Measurements from ENCODE around the gene CASP10.

CASP10 gene

GRCh38 chr2:201273330-201273983, 90.5 kb downstream of the CASP10 start:
- H2BK5ac ChIP-seq (ENCODE audit: low read depth, low read length, poor library complexity, severe bottlenecking): no peak overlapping the region
- no peak overlapping the region for H2AFZ ChIP-seq (ENCODE audit: low read depth, low read length)
- no peaks in the 10 kb centered on the region for H3K27me3 ChIP-seq (ENCODE audit: control insufficient read depth in 1 of 2, insufficient read depth in 1 of 2, low read length in 2 of 2)
- no peak overlapping the region for H3K9ac ChIP-seq (ENCODE audit: low read length)
- no peak overlapping the region for H2BK12ac ChIP-seq (ENCODE audit: low read length in 2 of 2)
- no peak overlapping the region for H3K18ac ChIP-seq (ENCODE audit: low read depth in 1 of 2, low read length in 2 of 2)
- no peak overlapping the region for H3K14ac ChIP-seq (ENCODE audit: low read length in 2 of 2)
- DNase-seq: no peak
- no peak overlapping the region for H3K4me2 ChIP-seq (ENCODE audit: low read length, poor library complexity, severe bottlenecking)
- no peak overlapping the region for H2BK15ac ChIP-seq (ENCODE audit: low read depth, poor library complexity, severe bottlenecking)
- no peak overlapping the region for H3K4me3 ChIP-seq (ENCODE audit: insufficient read depth in 1 of 2, low read depth in 1 of 2, low read length in 2 of 2)
- 93% methylated on average over 8 of the region's 9 CpGs for WGBS
- H3K23ac ChIP-seq (ENCODE audit: low read length in 2 of 2): no peak overlapping the region
- no peaks in the 10 kb centered on the region for H3K4me1 ChIP-seq (ENCODE audit: control insufficient read depth, insufficient read depth, low read depth, low read length)
- no peak overlapping the region for H3K27ac ChIP-seq (ENCODE audit: low read length, poor library complexity, severe bottlenecking)
- H2AK5ac ChIP-seq (ENCODE audit: low read length, severe bottlenecking): no peak overlapping the region
- H4K91ac ChIP-seq (ENCODE audit: low read length): no peak overlapping the region
- no peaks in the 10 kb centered on the region for H3K9me3 ChIP-seq (ENCODE audit: control insufficient read depth, low read length)
- no peak overlapping the region for H4K8ac ChIP-seq (ENCODE audit: low read length)
- no peak overlapping the region for H2BK120ac ChIP-seq (ENCODE audit: low read depth, low read length)
- H3K79me1 ChIP-seq (replicated peaks; ENCODE audit: low read length, poor library complexity, severe bottlenecking): peaks cover 14% of the 10 kb centered on the region
- peaks cover 24 to 87% of the 10 kb centered on the region in 2 experiments for H3K36me3 ChIP-seq (ENCODE audit: control insufficient read depth in 1 of 2, insufficient read depth in 2 of 2, low read depth in 1 of 2, low read length in 2 of 2)
- no peak overlapping the region for H3K4ac ChIP-seq (ENCODE audit: low read depth in 1 of 2, low read length in 2 of 2)

- Histone ChIP-seq H2BK15ac (ENCODE audit: low read depth, poor library complexity, severe bottlenecking) (no peak overlapping the region), H4K8ac (ENCODE audit: low read length) (no peak overlapping the region), H3K4me2 (ENCODE audit: low read length, poor library complexity, severe bottlenecking) (no peak overlapping the region), H3K4me1 (ENCODE audit: control insufficient read depth, insufficient read depth, low read depth, low read length) (no peaks in the 10 kb centered on the region), H2BK12ac (ENCODE audit: low read length in 2 of 2) (no peak overlapping the region), H2AFZ (ENCODE audit: low read depth, low read length) (no peak overlapping the region), H4K91ac (ENCODE audit: low read length) (no peak overlapping the region), H3K14ac (ENCODE audit: low read length in 2 of 2) (no peak overlapping the region), H3K4me3 (ENCODE audit: insufficient read depth in 1 of 2, low read depth in 1 of 2, low read length in 2 of 2) (no peak overlapping the region), H3K27ac (ENCODE audit: low read length, poor library complexity, severe bottlenecking) (no peak overlapping the region), H3K9me3 (ENCODE audit: control insufficient read depth, low read length) (no peaks in the 10 kb centered on the region), H3K9ac (ENCODE audit: low read length) (no peak overlapping the region), H3K27me3 (ENCODE audit: control insufficient read depth in 1 of 2, insufficient read depth in 1 of 2, low read length in 2 of 2) (no peaks in the 10 kb centered on the region), H3K79me1 (replicated peaks; ENCODE audit: low read length, poor library complexity, severe bottlenecking) (peaks cover 7% of the 10 kb centered on the region), H2AK5ac (ENCODE audit: low read length, severe bottlenecking) (no peak overlapping the region), H3K4ac (ENCODE audit: low read depth in 1 of 2, low read length in 2 of 2) (no peak overlapping the region), H3K18ac (ENCODE audit: low read depth in 1 of 2, low read length in 2 of 2) (no peak overlapping the region), H3K23ac (ENCODE audit: low read length in 2 of 2) (no peak overlapping the region), H3K36me3 (ENCODE audit: control insufficient read depth in 1 of 2, insufficient read depth in 2 of 2, low read depth in 1 of 2, low read length in 2 of 2) (peaks cover 20 to 84% of the 10 kb centered on the region in 2 experiments), H2BK5ac (ENCODE audit: low read depth, low read length, poor library complexity, severe bottlenecking) (no peak overlapping the region), H2BK120ac (ENCODE audit: low read depth, low read length) (no peak overlapping the region)
- no peak for DNase-seq
- WGBS: 96% methylated on average over 2 of the region's 2 CpGs
Measured at GRCh38 chr2:201275069-201275468, 92.1 kb downstream of the CASP10 start.

GRCh38 chr2:201275990-201276389, 93.0 kb downstream of the CASP10 start:
- Histone ChIP-seq H3K14ac (ENCODE audit: low read length in 2 of 2) (no peak overlapping the region), H3K4me2 (ENCODE audit: low read length, poor library complexity, severe bottlenecking) (no peak overlapping the region), H3K36me3 (ENCODE audit: control insufficient read depth in 1 of 2, insufficient read depth in 2 of 2, low read depth in 1 of 2, low read length in 2 of 2) (peaks cover 15 to 76% of the 10 kb centered on the region in 2 experiments), H3K23ac (ENCODE audit: low read length in 2 of 2) (no peak overlapping the region), H3K4me3 (ENCODE audit: insufficient read depth in 1 of 2, low read depth in 1 of 2, low read length in 2 of 2) (no peak overlapping the region), H3K4me1 (ENCODE audit: control insufficient read depth, insufficient read depth, low read depth, low read length) (no peaks in the 10 kb centered on the region), H2BK12ac (ENCODE audit: low read length in 2 of 2) (no peak overlapping the region), H2AFZ (ENCODE audit: low read depth, low read length) (no peak overlapping the region), H3K9ac (ENCODE audit: low read length) (no peak overlapping the region), H2AK5ac (ENCODE audit: low read length, severe bottlenecking) (no peak overlapping the region), H3K27ac (ENCODE audit: low read length, poor library complexity, severe bottlenecking) (no peak overlapping the region), H3K18ac (ENCODE audit: low read depth in 1 of 2, low read length in 2 of 2) (no peak overlapping the region), H4K8ac (ENCODE audit: low read length) (no peak overlapping the region), H3K79me1 (replicated peaks; ENCODE audit: low read length, poor library complexity, severe bottlenecking) (peaks cover 7% of the 10 kb centered on the region), H4K91ac (ENCODE audit: low read length) (no peak overlapping the region), H3K4ac (ENCODE audit: low read depth in 1 of 2, low read length in 2 of 2) (no peak overlapping the region), H2BK120ac (ENCODE audit: low read depth, low read length) (no peak overlapping the region), H2BK5ac (ENCODE audit: low read depth, low read length, poor library complexity, severe bottlenecking) (no peak overlapping the region), H3K27me3 (ENCODE audit: control insufficient read depth in 1 of 2, insufficient read depth in 1 of 2, low read length in 2 of 2) (no peaks in the 10 kb centered on the region), H2BK15ac (ENCODE audit: low read depth, poor library complexity, severe bottlenecking) (no peak overlapping the region), H3K9me3 (ENCODE audit: control insufficient read depth, low read length) (no peaks in the 10 kb centered on the region)
- 79% methylated on average over 5 of the region's 5 CpGs for WGBS
- no peak for DNase-seq

- 97% methylated on average over 5 of the region's 6 CpGs for WGBS
- no peak overlapping the region for H3K27ac ChIP-seq (ENCODE audit: low read length, poor library complexity, severe bottlenecking)
- no peak overlapping the region for H3K23ac ChIP-seq (ENCODE audit: low read length in 2 of 2)
- no peak for DNase-seq
- no peak overlapping the region for H3K18ac ChIP-seq (ENCODE audit: low read depth in 1 of 2, low read length in 2 of 2)
- no peak overlapping the region for H3K9ac ChIP-seq (ENCODE audit: low read length)
- H2BK12ac ChIP-seq (ENCODE audit: low read length in 2 of 2): no peak overlapping the region
- no peaks in the 10 kb centered on the region for H3K9me3 ChIP-seq (ENCODE audit: control insufficient read depth, low read length)
- no peak overlapping the region for H3K4me3 ChIP-seq (ENCODE audit: insufficient read depth in 1 of 2, low read depth in 1 of 2, low read length in 2 of 2)
- H2BK5ac ChIP-seq (ENCODE audit: low read depth, low read length, poor library complexity, severe bottlenecking): no peak overlapping the region
- no peak overlapping the region for H2BK120ac ChIP-seq (ENCODE audit: low read depth, low read length)
- no peak overlapping the region for H4K91ac ChIP-seq (ENCODE audit: low read length)
- H3K14ac ChIP-seq (ENCODE audit: low read length in 2 of 2): no peak overlapping the region
- H3K4ac ChIP-seq (ENCODE audit: low read depth in 1 of 2, low read length in 2 of 2): no peak overlapping the region
- H2AFZ ChIP-seq (ENCODE audit: low read depth, low read length): no peak overlapping the region
- no peaks in the 10 kb centered on the region for H3K4me1 ChIP-seq (ENCODE audit: control insufficient read depth, insufficient read depth, low read depth, low read length)
- H3K27me3 ChIP-seq (ENCODE audit: control insufficient read depth in 1 of 2, insufficient read depth in 1 of 2, low read length in 2 of 2): no peaks in the 10 kb centered on the region
- peaks cover 7% of the 10 kb centered on the region for H3K79me1 ChIP-seq (replicated peaks; ENCODE audit: low read length, poor library complexity, severe bottlenecking)
- H3K4me2 ChIP-seq (ENCODE audit: low read length, poor library complexity, severe bottlenecking): no peak overlapping the region
- no peak overlapping the region for H4K8ac ChIP-seq (ENCODE audit: low read length)
- H2BK15ac ChIP-seq (ENCODE audit: low read depth, poor library complexity, severe bottlenecking): no peak overlapping the region
- peaks cover 15 to 71% of the 10 kb centered on the region in 2 experiments for H3K36me3 ChIP-seq (ENCODE audit: control insufficient read depth in 1 of 2, insufficient read depth in 2 of 2, low read depth in 1 of 2, low read length in 2 of 2)
- no peak overlapping the region for H2AK5ac ChIP-seq (ENCODE audit: low read length, severe bottlenecking)
Measured at GRCh38 chr2:201276511-201276910, 93.6 kb downstream of the CASP10 start.
